ENCODE results near the gene F11R. TPM values are rescaled to one million over a fixed set of nuclear protein-coding genes. Genes with fewer than 3 reads are reported as not detected.

Gene F11R
- total and polyA plus RNA-seq, 2 of the 13 experiments (the other 11 are each of a cell fraction or from before 2014, with no cell fraction given): 95.8 to 105 TPM

- ChIA-PET POLR2A (no interaction called here), CTCF (ENCODE audit: low intra/inter-chr PET ratio, low total read pairs) (interaction anchor here (1.5 to 1.6 kb wide), 2 partner anchors 12 to 119 kb away, joined by 4 to 9 read pairs; no protein-coding TSS in a partner anchor)
- H2AFZ ChIP-seq (ENCODE audit: low read length): no peak within 1 kb of the TSS
- peaks cover 19% of the 10 kb centered on the region for H3K4me1 ChIP-seq (ENCODE audit: insufficient read depth, low read length)
- no peaks in the 10 kb centered on the region for H3K79me2 ChIP-seq (ENCODE audit: insufficient read depth, low read length)
- in situ Hi-C loops (cut with HindIII; ENCODE audit: extremely low pct_ligation_motif_present, low pct_unique_long_range_greater_than_20kb) (loop anchor here (5.0 to 10.0 kb wide), 2 partner anchors 117 to 230 kb away; no protein-coding TSS in a partner anchor), intact Hi-C loops (cut with micrococcal nuclease; ENCODE audit: unreplicated experiment) (loop anchor here (1.0 kb wide), 1 partner anchor 11 kb away; no protein-coding TSS in a partner anchor)
- peak; percentile 67 for DNase-seq (ENCODE audit: low spot score)
- 33% methylated on average over 8 of the region's 8 CpGs for WGBS (ENCODE audit: low lambda C conversion rate)
- no peak within 1 kb of the TSS for H3K4me2 ChIP-seq (ENCODE audit: low read depth, low read length)
- H3K27me3 ChIP-seq (ENCODE audit: control insufficient read depth in 1 of 2, insufficient read depth in 2 of 2, low read length in 2 of 2): 0 out of 5 replicates have a peak, but pooled peaks cover 0 to 4% of the 10 kb centered on the region in 2 experiments
- no peaks in the 10 kb centered on the region for H3K36me3 ChIP-seq (replicated peaks in 1 of 2; ENCODE audit: control insufficient read depth in 1 of 2, insufficient read depth in 2 of 2, low read length in 2 of 2)
- TF ChIP-seq EEA1 (CRISPR knock-in tag; IDR thresholded peaks at IDR 0.05; ENCODE audit: borderline replicate concordance) (no peak), SOX13 (IDR thresholded peaks at IDR 0.05) (no peak), SOX13 (CRISPR knock-in tag; conservative IDR thresholded peaks at IDR 0.05 in 1 of 2, IDR thresholded peaks at IDR 0.05 in 1 of 2) (0 out of 4 replicates have a peak, but pooled peaks of 1 of the 2 experiments have one; percentile 27), SOX6 (IDR thresholded peaks at IDR 0.05) (no peak), SOX6 (CRISPR knock-in tag; IDR thresholded peaks at IDR 0.05) (peak; percentile 45; the same call in 1 of the 2 replicates), RAD21 (CRISPR knock-in tag; IDR thresholded peaks at IDR 0.05) (peak; percentile 59; the same call in 1 of the 2 replicates), SMC3 (IDR thresholded peaks at IDR 0.05; ENCODE audit: low read length) (peak; percentile 81), TBX2 (CRISPR knock-in tag; IDR thresholded peaks at IDR 0.05; ENCODE audit: borderline replicate concordance) (0 out of 2 replicates have a peak, but pooled peaks have one; percentile 22), ZNF740 (CRISPR knock-in tag; IDR thresholded peaks at IDR 0.05) (no peak), ELF1 (CRISPR knock-in tag; IDR thresholded peaks at IDR 0.05) (peak; percentile 73), ESRRA (CRISPR knock-in tag; IDR thresholded peaks at IDR 0.05; ENCODE audit: low read depth) (0 out of 2 replicates have a peak, but pooled peaks have one; percentile 47), ZNF772 (CRISPR knock-in tag; IDR thresholded peaks at IDR 0.05) (0 out of 2 replicates have a peak, but pooled peaks have one; percentile 52), ETV6 (CRISPR knock-in tag; conservative IDR thresholded peaks at IDR 0.05) (no peak), XRCC5 (optimal IDR thresholded peaks at IDR 0.05; ENCODE audit: low read length) (peak; percentile 43), ZNF331 (CRISPR knock-in tag; IDR thresholded peaks at IDR 0.05) (0 out of 2 replicates have a peak, but pooled peaks have one; percentile 8), ELF3 (CRISPR knock-in tag; IDR thresholded peaks at IDR 0.05) (peak; percentile 71), STAG1 (CRISPR knock-in tag; IDR thresholded peaks at IDR 0.05) (peak; percentile 63), CTCF (CRISPR knock-in tag; IDR thresholded peaks at IDR 0.05) (peak; percentile 82), NR2F6 (IDR thresholded peaks at IDR 0.05) (no peak), NR2F6 (CRISPR knock-in tag; IDR thresholded peaks at IDR 0.05) (0 out of 2 replicates have a peak, but pooled peaks have one; percentile 27), MIXL1 (CRISPR knock-in tag; IDR thresholded peaks at IDR 0.05) (no peak)
- FAIRE-seq: peak; percentile 86
- no peak within 1 kb of the TSS for H3K4me3 ChIP-seq (replicated peaks in 1 of 3; ENCODE audit: insufficient read depth in 1 of 3, low read depth in 2 of 3, low read length in 3 of 3)
- H3K9me3 ChIP-seq (ENCODE audit: low read length): no peaks in the 10 kb centered on the region
- ATAC-seq: peak; percentile 90
- no TSS peak for BruUV-seq (replicated peaks)
- H3K9ac ChIP-seq (ENCODE audit: insufficient read depth, low read depth, low read length): no peak within 1 kb of the TSS
- H3K27ac ChIP-seq (ENCODE audit: extremely low read length, insufficient read depth, low read length): no peak within 1 kb of the TSS
- no peaks in the 10 kb centered on the region for H4K20me1 ChIP-seq (ENCODE audit: insufficient read depth, low read length)
These were observed 66.5 kb downstream of the F11R start, which contains the start of gene ITLN2 for GRCh38 chr1:160954158-160955104. TSS of gene ITLN2 (minus strand) at chr1:160954809. CDS start at chr1:160954741, 68 bp downstream.

Measured in HepG2 (cell line).